Chondrocyte (in vitro differentiated cells): Measurements from ENCODE around the gene TNIK. TPM values are rescaled to one million over a fixed set of nuclear protein-coding genes. Genes with fewer than 3 reads are reported as not detected.

Source experiments
- DNase-seq: peaks from one replicate; pipeline ENCODE4 v3.0.0; 2021; ENCODE audit warnings: mixed read lengths, low spot score
- H3K27ac Mint-ChIP-seq: one replicate; pipeline ENCODE4 v1.8.0; 2021; ENCODE audit warnings: mild to moderate bottlenecking, moderate library complexity, mixed read lengths; ENCODE audit not compliant: unreplicated experiment
- H3K27me3 Mint-ChIP-seq: 2 replicates; pipeline ENCODE4 v1.8.0; 2021; ENCODE audit warnings: low read depth, mixed read lengths
- H3K36me3 Mint-ChIP-seq: 2 replicates; pipeline ENCODE4 v1.8.0; 2021; ENCODE audit warnings: low read depth, mixed read lengths
- H3K4me1 Mint-ChIP-seq: 2 replicates; pipeline ENCODE4 v1.8.0; 2021; ENCODE audit warnings: low read depth, mild to moderate bottlenecking, mixed read lengths
- H3K4me3 Mint-ChIP-seq: one replicate; pipeline ENCODE4 v1.8.0; 2021; ENCODE audit warnings: mild to moderate bottlenecking, moderate library complexity, mixed read lengths; ENCODE audit not compliant: unreplicated experiment
- H3K9me3 Mint-ChIP-seq: 2 replicates; pipeline ENCODE4 v1.8.0; 2021; ENCODE audit warnings: low read depth, mixed read lengths
- total RNA-seq: library from RNA; stranded (reverse); gene quantifications from 3 replicates; pipeline ENCODE4 v1.2.1, GENCODE V29; 2021
- TF ChIP-seq, protein P1 (sequence below): fragments of 200-600 bp; sonication (generic); IDR thresholded peaks from 2 replicates; pipeline ENCODE4 v1.5.0; 2021; ENCODE audit warnings: antibody characterized with exemption, mild to moderate bottlenecking, moderate library complexity

TNIK gene
- total RNA-seq, 1 donor from 2014 or later = 17.5 TPM

DNA sequence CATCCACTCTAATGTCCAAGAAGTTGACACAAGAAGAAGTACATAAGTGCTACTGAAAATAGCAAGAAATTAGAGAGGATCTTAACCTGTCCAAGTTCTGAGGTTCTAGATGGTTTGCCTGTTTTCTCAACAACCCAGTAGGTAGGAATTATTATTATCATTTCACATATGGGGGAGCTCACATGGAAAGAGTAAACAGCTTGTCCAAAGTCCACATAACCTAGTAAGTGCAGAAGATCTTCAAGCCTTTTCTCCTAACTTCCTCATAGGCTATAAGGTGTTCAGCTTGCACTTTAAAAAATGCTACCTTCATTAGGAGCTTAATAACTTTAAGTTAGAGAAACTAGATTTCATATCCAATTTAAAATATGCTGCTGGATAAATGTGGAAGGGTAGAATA, 436.6 kb downstream of the TNIK start:
- no peaks in the 10 kb centered on the region for H3K27me3 Mint-ChIP-seq
- TF ChIP-seq, protein P1, sequence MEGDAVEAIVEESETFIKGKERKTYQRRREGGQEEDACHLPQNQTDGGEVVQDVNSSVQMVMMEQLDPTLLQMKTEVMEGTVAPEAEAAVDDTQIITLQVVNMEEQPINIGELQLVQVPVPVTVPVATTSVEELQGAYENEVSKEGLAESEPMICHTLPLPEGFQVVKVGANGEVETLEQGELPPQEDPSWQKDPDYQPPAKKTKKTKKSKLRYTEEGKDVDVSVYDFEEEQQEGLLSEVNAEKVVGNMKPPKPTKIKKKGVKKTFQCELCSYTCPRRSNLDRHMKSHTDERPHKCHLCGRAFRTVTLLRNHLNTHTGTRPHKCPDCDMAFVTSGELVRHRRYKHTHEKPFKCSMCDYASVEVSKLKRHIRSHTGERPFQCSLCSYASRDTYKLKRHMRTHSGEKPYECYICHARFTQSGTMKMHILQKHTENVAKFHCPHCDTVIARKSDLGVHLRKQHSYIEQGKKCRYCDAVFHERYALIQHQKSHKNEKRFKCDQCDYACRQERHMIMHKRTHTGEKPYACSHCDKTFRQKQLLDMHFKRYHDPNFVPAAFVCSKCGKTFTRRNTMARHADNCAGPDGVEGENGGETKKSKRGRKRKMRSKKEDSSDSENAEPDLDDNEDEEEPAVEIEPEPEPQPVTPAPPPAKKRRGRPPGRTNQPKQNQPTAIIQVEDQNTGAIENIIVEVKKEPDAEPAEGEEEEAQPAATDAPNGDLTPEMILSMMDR = no peak
- H3K4me1 Mint-ChIP-seq = peaks cover 1% of the 10 kb centered on the region

GRCh38 chr3:171021377-171021776, 438.8 kb downstream of the TNIK start:
- no peak overlapping the region for H3K27ac Mint-ChIP-seq
- TF ChIP-seq, protein P1 = no peak
- H3K36me3 Mint-ChIP-seq = no peaks in the 10 kb centered on the region
- H3K27me3 Mint-ChIP-seq = no peaks in the 10 kb centered on the region
- DNase-seq = no peak
- no peak overlapping the region for H3K4me3 Mint-ChIP-seq
- peaks cover 9% of the 10 kb centered on the region for H3K4me1 Mint-ChIP-seq
- H3K9me3 Mint-ChIP-seq = no peaks in the 10 kb centered on the region

More for the DNA sequence above, 436.6 kb downstream of the TNIK start:
- no peak for DNase-seq
- H3K4me3 Mint-ChIP-seq = no peak overlapping the region
- H3K9me3 Mint-ChIP-seq = no peaks in the 10 kb centered on the region
- no peak overlapping the region for H3K27ac Mint-ChIP-seq
- H3K36me3 Mint-ChIP-seq = no peaks in the 10 kb centered on the region

DNA sequence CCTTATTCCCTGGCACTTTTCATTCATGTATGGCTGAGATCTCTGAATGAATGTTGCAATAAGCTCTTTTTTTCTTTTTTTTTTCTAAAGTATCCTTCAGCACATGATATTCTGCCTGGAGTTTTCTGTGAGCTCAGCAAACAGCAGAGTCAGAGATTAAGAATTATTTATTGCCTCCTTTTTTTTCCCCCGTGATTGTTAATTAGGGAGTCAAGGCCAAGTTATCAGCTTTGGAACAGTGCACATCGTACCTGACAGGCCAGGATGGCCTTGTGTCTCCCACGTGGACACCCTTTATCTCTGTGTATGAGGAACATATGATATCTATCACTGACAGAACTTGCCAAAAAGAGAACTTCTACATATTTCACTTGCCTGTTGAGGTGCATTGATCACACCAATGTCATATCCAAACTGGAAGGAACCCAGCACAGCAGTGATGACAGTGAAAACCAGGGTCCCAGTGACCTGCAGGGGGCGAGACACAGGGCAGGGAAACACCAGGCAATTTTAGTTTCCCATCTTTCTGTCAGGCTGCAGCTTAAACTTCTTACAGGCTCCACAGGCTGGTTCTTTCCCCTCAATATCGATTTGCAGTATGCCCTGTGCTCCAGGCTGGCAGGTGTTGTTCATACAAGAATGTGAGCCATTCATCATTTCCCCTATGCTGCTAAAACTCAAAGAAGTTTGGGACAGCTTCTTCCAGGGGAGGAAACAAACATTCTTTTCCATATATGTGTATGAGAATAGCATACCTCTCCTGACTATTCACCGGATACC, 441.9 kb downstream of the TNIK start:
- no peak overlapping the region for H3K4me3 Mint-ChIP-seq
- H3K27me3 Mint-ChIP-seq = no peaks in the 10 kb centered on the region
- TF ChIP-seq, protein P1 = peak; percentile 49
- peaks cover 9% of the 10 kb centered on the region for H3K4me1 Mint-ChIP-seq
- H3K36me3 Mint-ChIP-seq = no peaks in the 10 kb centered on the region
- H3K27ac Mint-ChIP-seq = no peak overlapping the region
- no peaks in the 10 kb centered on the region for H3K9me3 Mint-ChIP-seq
- no peak for DNase-seq

DNA sequence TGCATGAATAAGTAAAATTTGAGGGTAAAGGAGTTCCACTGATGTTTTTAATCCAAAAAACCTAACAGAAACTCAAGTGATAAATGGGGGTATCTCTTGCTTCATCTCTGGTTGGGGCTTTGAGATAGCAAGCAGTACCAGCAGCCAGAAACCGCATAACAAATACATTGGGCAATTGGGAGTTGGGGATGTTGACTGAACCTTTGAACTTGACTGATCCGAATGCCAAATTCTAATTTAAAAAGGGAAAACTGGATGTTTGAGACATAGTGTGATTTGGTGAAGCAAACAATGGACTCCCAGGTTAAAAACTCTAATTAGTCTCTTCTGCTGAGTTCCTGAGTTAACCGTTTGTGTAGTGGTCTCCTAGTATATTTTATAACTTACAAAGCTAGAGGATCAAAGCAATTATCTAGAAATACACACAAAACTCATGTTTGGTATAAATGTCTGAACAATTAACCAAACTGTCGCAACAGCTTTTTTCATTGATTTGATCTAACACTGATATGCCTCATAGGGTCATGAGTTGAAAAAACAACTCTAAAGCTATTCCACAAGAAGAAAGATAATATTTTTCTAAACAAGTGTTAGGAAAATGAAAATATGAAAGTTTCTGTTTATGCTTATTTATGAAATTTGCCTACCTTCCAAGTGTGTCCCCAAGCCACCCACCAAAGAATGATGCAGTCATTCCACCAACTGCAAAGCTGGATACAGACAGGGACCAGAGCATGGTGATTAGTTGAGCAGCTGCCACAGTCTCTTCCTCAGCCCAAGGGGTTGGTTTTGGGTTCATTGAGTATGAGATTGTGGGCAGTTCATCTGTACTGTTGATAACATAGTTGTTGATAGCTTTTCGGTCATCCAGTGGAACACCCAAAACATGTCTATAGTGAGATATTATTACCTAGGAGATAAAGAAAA, 446.1 kb downstream of the TNIK start:
- Mint-ChIP-seq H3K36me3 (no peaks in the 10 kb centered on the region), H3K27ac (no peak overlapping the region), H3K4me3 (no peak overlapping the region), H3K27me3 (no peaks in the 10 kb centered on the region), H3K4me1 (peaks cover 9% of the 10 kb centered on the region), H3K9me3 (no peaks in the 10 kb centered on the region)
- TF ChIP-seq, protein P1 = no peak
- DNase-seq = no peak

DNA sequence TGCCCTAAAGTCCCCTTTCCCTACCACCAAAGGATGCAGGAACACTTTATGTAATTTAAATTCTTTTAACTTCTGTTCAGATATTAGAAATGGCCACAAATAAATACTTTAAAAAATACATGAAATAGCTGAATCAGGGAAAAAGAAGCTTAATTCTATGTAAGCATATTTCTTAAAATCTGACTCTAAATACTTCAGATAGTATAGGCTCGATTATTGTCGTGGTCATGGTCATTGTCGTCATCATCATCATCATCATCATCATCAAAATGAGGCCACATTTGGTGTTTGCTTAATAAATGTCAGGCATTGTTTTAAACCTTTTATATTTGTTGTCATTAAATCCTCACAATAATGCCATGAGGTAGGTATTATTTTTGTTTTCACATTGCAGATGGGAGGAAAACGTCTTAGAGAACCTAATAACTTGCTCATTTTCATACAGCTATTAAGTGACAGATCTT, 448.3 kb downstream of the TNIK start:
- H3K9me3 Mint-ChIP-seq = no peaks in the 10 kb centered on the region
- H3K27me3 Mint-ChIP-seq = no peaks in the 10 kb centered on the region
- H3K36me3 Mint-ChIP-seq = no peaks in the 10 kb centered on the region
- no peak overlapping the region for H3K4me3 Mint-ChIP-seq
- TF ChIP-seq, protein P1 = no peak
- H3K4me1 Mint-ChIP-seq = no peaks in the 10 kb centered on the region
- H3K27ac Mint-ChIP-seq = no peak overlapping the region
- DNase-seq = no peak
